ENCODE data around the gene SETX.

GRCh38 chr9:132348676-132349075, 6.1 kb downstream of the SETX start:
- TF ChIP-seq POLR2A (IDR thresholded peaks at IDR 0.05): no peak
- TF ChIP-seq, protein P1, sequence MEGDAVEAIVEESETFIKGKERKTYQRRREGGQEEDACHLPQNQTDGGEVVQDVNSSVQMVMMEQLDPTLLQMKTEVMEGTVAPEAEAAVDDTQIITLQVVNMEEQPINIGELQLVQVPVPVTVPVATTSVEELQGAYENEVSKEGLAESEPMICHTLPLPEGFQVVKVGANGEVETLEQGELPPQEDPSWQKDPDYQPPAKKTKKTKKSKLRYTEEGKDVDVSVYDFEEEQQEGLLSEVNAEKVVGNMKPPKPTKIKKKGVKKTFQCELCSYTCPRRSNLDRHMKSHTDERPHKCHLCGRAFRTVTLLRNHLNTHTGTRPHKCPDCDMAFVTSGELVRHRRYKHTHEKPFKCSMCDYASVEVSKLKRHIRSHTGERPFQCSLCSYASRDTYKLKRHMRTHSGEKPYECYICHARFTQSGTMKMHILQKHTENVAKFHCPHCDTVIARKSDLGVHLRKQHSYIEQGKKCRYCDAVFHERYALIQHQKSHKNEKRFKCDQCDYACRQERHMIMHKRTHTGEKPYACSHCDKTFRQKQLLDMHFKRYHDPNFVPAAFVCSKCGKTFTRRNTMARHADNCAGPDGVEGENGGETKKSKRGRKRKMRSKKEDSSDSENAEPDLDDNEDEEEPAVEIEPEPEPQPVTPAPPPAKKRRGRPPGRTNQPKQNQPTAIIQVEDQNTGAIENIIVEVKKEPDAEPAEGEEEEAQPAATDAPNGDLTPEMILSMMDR (IDR thresholded peaks at IDR 0.05): no peak

Data from heart left ventricle (tissue), 13 donors.